Left cardiac atrium (tissue), 4 donors: Measurements from ENCODE around the gene DNAJC9. TPM values are rescaled to one million over a fixed set of nuclear protein-coding genes. Genes with fewer than 3 reads are reported as not detected.

Source experiments
- ATAC-seq, 2 donors: fragments of 200-7000 bp; cut with Tn5 transposase; one replicate each; pipeline ENCODE4 v1.9.1; 2020; ENCODE audit warnings: mild to moderate bottlenecking in 2 of 2, moderate library complexity in 2 of 2
- DNase-seq: peaks from one replicate; pipeline ENCODE4 v3.0.0-alpha.2; 2020
- intact Hi-C, 2 donors: fragments of 100-400 bp; cut with DNase I; formaldehyde crosslinking; loops; one replicate each; pipeline versions ENCODE4 v1.14.1 to v1.15.1; 2022 to 2023
- total RNA-seq, 2 donors: library from RNA; stranded (reverse); fragmentation: NEBNext Ultra II Directional; extraction: Animal tissue kit (Norgen Biotek cat#: 25700); gene quantifications; one replicate each; pipeline ENCODE4 v1.2.1, GENCODE V29; 2021
- donor health status: DM: no; HTN: yes; CAD: no.
- donor health status: DM: no; HTN: yes; CAD: no; lungs with severe emphysema.
- donor health status: DM: yes; HTN: yes; CAD: no.
- donor health status: Dilated cardiomyopathy.

The DNAJC9 gene
- total RNA-seq, 2 donors from 2014 or later = 8.8 to 11.5 TPM

DNA sequence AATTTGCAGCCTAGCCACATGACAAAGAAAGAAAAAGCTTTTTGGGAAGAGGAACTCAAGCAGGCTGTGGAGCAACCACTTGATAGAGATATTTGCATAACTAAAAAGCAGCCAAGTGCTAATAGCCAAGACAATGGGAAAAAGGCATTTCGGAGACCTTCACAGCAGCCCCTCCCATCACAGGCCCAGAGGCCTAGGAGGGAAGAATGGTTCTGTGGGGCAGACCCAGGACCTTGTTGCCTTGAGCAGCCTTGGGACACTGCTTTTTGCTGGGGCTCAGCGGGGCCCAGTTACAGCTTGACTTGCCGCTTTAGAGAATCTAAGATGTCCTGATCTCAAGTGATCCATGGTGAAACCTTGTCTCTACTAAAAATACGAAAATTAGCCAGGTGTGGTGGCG lies 40.7 kb downstream of the DNAJC9 start:
- ATAC-seq = no peak
- no peak for DNase-seq
- intact Hi-C loops = no loop called here

DNA sequence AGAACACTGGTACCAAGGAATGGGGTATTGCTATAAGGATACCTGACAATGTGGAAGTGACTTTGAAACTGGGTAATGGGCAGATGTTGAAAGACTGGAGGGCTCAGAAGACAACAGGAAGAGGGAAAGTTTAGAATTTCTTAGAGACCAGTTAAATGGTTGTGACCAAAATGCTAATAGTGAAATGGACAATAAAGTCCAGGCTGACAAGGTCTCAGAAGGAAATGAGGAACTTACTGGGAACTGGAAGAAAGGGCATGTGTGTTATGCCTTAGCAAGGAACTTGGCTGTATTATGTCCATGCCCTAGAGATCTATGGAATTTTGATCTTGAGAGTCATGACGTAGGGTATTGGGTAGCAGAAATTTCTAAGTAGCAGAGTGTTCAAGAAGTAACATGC lies 41.2 kb downstream of the DNAJC9 start:
- intact Hi-C loops = no loop called here
- no peak for ATAC-seq
- no peak for DNase-seq

GRCh38 chr10:73205081-73205480 lies 42.0 kb downstream of the DNAJC9 start:
- DNase-seq (no peak), ATAC-seq (no peak)
- intact Hi-C loops = no loop called here

Other genes with a start within 250 kb of the DNAJC9 start
- gene P4HA1, start 150.4 kb downstream of the DNAJC9 start, total RNA-seq = 10 to 100 TPM; 41.0 to 51.0 TPM
- gene NUDT13, start 136.8 kb downstream of the DNAJC9 start, total RNA-seq = 1 to 10 TPM; 1.6 to 2.7 TPM
- gene ECD, start 79.2 kb downstream of the DNAJC9 start, total RNA-seq = 10 to 100 TPM; 17.3 to 18.2 TPM
- gene FAM149B1, start 79.1 kb downstream of the DNAJC9 start, total RNA-seq = 10 to 100 TPM; 13.6 to 15.3 TPM
- 10 to 100 TPM; 78.8 to 82.1 TPM for gene MRPS16, start 5.4 kb upstream of the DNAJC9 start, total RNA-seq
- 1 to 10 TPM; 1.5 to 1.7 TPM for gene CFAP70, start 111.6 kb upstream of the DNAJC9 start, total RNA-seq
- 100 to 1,000 TPM in 1 of 2 donors, 10 to 100 TPM in 1; 97.0 to 116 TPM for gene ANXA7, start 166.8 kb upstream of the DNAJC9 start, total RNA-seq
- 1 to 10 TPM; 1.2 to 2.3 TPM for gene MSS51, start 186.3 kb upstream of the DNAJC9 start, total RNA-seq
- gene PPP3CB, start 248.8 kb upstream of the DNAJC9 start, total RNA-seq = 10 to 100 TPM; 44.0 to 45.7 TPM